Naive thymus-derived CD4-positive, alpha-beta T cell (primary cell): Measurements from ENCODE around the gene BANK1. TPM values are rescaled to one million over a fixed set of nuclear protein-coding genes. Genes with fewer than 3 reads are reported as not detected.

Source experiments
- ATAC-seq: fragments of 150-1000 bp; cut with Tn5 transposase; 2 replicates; pipeline ENCODE4 v1.10.0; 2021; ENCODE audit warnings: mild to moderate bottlenecking, moderate library complexity
- CTCF ChIA-PET: fragments of 350-600 bp; sonication (Branson Sonifier 250); formaldehyde crosslinking; loops from one replicate; lab custom pipeline; 2021; ENCODE audit warnings: antibody characterized with exemption; lab: Charles Lee
- POLR2A ChIA-PET: fragments of 350-600 bp; sonication (Branson Sonifier 250); formaldehyde crosslinking; loops from one replicate; lab custom pipeline; 2021; ENCODE audit warnings: antibody characterized with exemption, inconsistent platforms; lab: Charles Lee
- DNase-seq, 9 donors: peaks; one replicate each; pipeline versions ENCODE4 v3.0.0 to v3.0.0-alpha.2; 2020 to 2022; ENCODE audit warnings: mixed read lengths in 1 of 9
- H3K27ac ChIP-seq: one replicate; pipeline ENCODE4 v1.7.0; 2013; ENCODE audit warnings: mild to moderate bottlenecking, low read depth, low read length, moderate library complexity
- H3K27me3 ChIP-seq, 2 donors: one replicate each; pipeline ENCODE4 v1.7.0; 2013; ENCODE audit warnings: low read length in 2 of 2, mild to moderate bottlenecking in 2 of 2, moderate library complexity in 2 of 2; ENCODE audit not compliant: control insufficient read depth in 2 of 2, insufficient read depth in 2 of 2
- H3K36me3 ChIP-seq, 3 experiments: 1 replicate in 2 of 3; 2 replicates in 1 of 3; pipeline ENCODE4 v1.7.0; 2013; ENCODE audit warnings: low read length in 3 of 3, mild to moderate bottlenecking in 3 of 3, moderate library complexity in 1 of 3; ENCODE audit not compliant: insufficient read depth in 3 of 3, control insufficient read depth in 2 of 3
- H3K4me1 ChIP-seq, 2 donors: one replicate each; pipeline ENCODE4 v1.7.0; 2013; ENCODE audit warnings: low read length in 2 of 2, mild to moderate bottlenecking in 2 of 2, moderate library complexity in 1 of 2; ENCODE audit not compliant: control insufficient read depth in 2 of 2, insufficient read depth in 2 of 2
- H3K4me3 ChIP-seq: 2 replicates; pipeline ENCODE4 v1.7.0; 2013; ENCODE audit warnings: mild to moderate bottlenecking, low read length
- H3K9me3 ChIP-seq, 3 experiments: 1 replicate in 2 of 3; 2 replicates in 1 of 3; pipeline ENCODE4 v1.7.0; 2013; ENCODE audit warnings: low read length in 3 of 3; ENCODE audit not compliant: control insufficient read depth in 2 of 3
- H3K27ac Mint-ChIP-seq, 9 donors: one replicate each; pipeline ENCODE4 v1.8.0; 2020 to 2022; ENCODE audit warnings: mixed read lengths in 9 of 9, mild to moderate bottlenecking in 8 of 9, moderate library complexity in 5 of 9, inconsistent platforms in 2 of 9
- H3K27me3 Mint-ChIP-seq, 5 donors: one replicate each; pipeline ENCODE4 v1.8.0; 2021 to 2022; ENCODE audit warnings: mixed read lengths in 5 of 5, mild to moderate bottlenecking in 1 of 5
- H3K36me3 Mint-ChIP-seq, 5 donors: one replicate each; pipeline ENCODE4 v1.8.0; 2020 to 2022; ENCODE audit warnings: mixed read lengths in 5 of 5, mild to moderate bottlenecking in 3 of 5, inconsistent platforms in 1 of 5
- H3K4me1 Mint-ChIP-seq, 7 donors: one replicate each; pipeline ENCODE4 v1.8.0; 2020 to 2022; ENCODE audit warnings: mixed read lengths in 7 of 7, mild to moderate bottlenecking in 3 of 7, inconsistent platforms in 1 of 7
- H3K4me3 Mint-ChIP-seq, 10 donors: one replicate each; pipeline ENCODE4 v1.8.0; 2020 to 2022; ENCODE audit warnings: mild to moderate bottlenecking in 10 of 10, mixed read lengths in 10 of 10, moderate library complexity in 6 of 10, inconsistent platforms in 2 of 10
- H3K9me3 Mint-ChIP-seq, 11 donors: one replicate each; pipeline ENCODE4 v1.8.0; 2020 to 2022; ENCODE audit warnings: mixed read lengths in 11 of 11, mild to moderate bottlenecking in 4 of 11, inconsistent platforms in 1 of 11, moderate library complexity in 1 of 11
- intact Hi-C, 2 donors: fragments of 100-400 bp; cut with micrococcal nuclease; formaldehyde crosslinking; loops; one replicate each; pipeline ENCODE4 v1.15.1; 2023
- polyA plus RNA-seq, 2 donors: library from polyadenylated mRNA; unstranded; fragments of 300-500 nt; fragmentation: Illumina TruSeq; gene quantifications; one replicate each; pipeline ENCODE4 v1.2.3, GENCODE V29; 2021
- total RNA-seq, 6 experiments: library from RNA in 5 of 6; stranded (reverse) in 5 of 6; gene quantifications; 1 replicate in 5 of 6; 2 replicates in 1 of 6; pipeline ENCODE4 v1.2.3 and lab custom pipeline; 2021 to 2026

The BANK1 gene
- total and polyA plus RNA-seq, 7 experiments from 2014 or later: 0.22 to 8.3 (median 0.54) TPM

DNA sequence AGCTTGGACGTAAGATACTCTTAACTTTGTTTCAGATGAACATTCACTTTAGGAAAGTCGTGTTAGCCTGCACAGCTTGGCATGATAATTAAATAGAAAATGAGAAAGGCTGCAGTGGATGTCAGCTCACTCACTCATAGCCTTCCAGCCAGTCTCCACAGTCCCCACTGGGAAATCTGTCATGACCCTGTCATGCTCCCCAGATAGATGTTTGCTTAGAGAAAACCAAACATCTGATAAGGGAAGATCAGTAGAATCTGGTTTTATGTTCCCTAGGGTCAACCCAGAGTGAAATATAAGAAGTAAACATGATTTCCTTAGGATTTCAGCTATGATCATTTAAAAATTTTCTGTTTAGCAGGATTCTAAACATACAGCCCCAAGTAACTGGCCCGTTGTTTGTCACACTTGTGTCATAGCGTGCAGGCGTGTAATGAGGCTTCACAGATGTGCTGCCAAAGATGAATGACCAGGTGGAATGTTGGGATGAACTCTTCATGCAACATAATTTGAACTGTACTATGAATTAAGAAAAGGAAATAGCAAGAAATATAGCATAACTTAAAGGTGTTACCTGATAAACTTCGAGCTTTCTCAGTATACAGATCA is 180.1 kb downstream of the BANK1 start:
- H3K4me3 ChIP-seq: no peak overlapping the region
- Mint-ChIP-seq H3K27ac (no peak overlapping the region), H3K27me3 (peaks cover 0 to 24% (median 4%) of the 10 kb centered on the region in 5 donors), H3K4me3 (no peak overlapping the region), H3K4me1 (no peaks in the 10 kb centered on the region), H3K9me3 (no peaks in the 10 kb centered on the region), H3K36me3 (no peaks in the 10 kb centered on the region)
- no peaks in the 10 kb centered on the region for H3K9me3 ChIP-seq
- no peaks in the 10 kb centered on the region for H3K36me3 ChIP-seq
- no peaks in the 10 kb centered on the region for H3K4me1 ChIP-seq
- ATAC-seq (no peak), DNase-seq (no peak)
- no peak overlapping the region for H3K27ac ChIP-seq
- POLR2A ChIA-PET: no interaction called here
- intact Hi-C loops: no loop called here
- H3K27me3 ChIP-seq: no peaks in the 10 kb centered on the region
- CTCF ChIA-PET: no interaction called here

GRCh38 chr4:101972791-101973190 is 182.3 kb downstream of the BANK1 start:
- CTCF ChIA-PET: no interaction called here
- intact Hi-C loops: no loop called here
- DNase-seq (no peak), ATAC-seq (no peak)
- Histone ChIP-seq H3K4me1 (no peaks in the 10 kb centered on the region), H3K36me3 (no peaks in the 10 kb centered on the region), H3K4me3 (no peak overlapping the region), H3K27me3 (no peaks in the 10 kb centered on the region), H3K27ac (no peak overlapping the region), H3K9me3 (no peaks in the 10 kb centered on the region)
- Mint-ChIP-seq H3K27ac (no peak overlapping the region), H3K36me3 (no peaks in the 10 kb centered on the region), H3K27me3 (peaks cover 0 to 24% (median 7%) of the 10 kb centered on the region in 5 donors), H3K4me3 (no peak overlapping the region), H3K9me3 (no peaks in the 10 kb centered on the region), H3K4me1 (no peaks in the 10 kb centered on the region)
- POLR2A ChIA-PET: no interaction called here

- Mint-ChIP-seq H3K4me3 (no peak overlapping the region), H3K9me3 (no peaks in the 10 kb centered on the region), H3K36me3 (no peaks in the 10 kb centered on the region), H3K27ac (no peak overlapping the region), H3K27me3 (peaks cover 0 to 23% (median 7%) of the 10 kb centered on the region in 5 donors), H3K4me1 (no peaks in the 10 kb centered on the region)
- Histone ChIP-seq H3K4me1 (no peaks in the 10 kb centered on the region), H3K27ac (no peak overlapping the region), H3K27me3 (no peaks in the 10 kb centered on the region), H3K4me3 (no peak overlapping the region), H3K36me3 (no peaks in the 10 kb centered on the region), H3K9me3 (no peaks in the 10 kb centered on the region)
- ChIA-PET POLR2A (no interaction called here), CTCF (no interaction called here)
- intact Hi-C loops: no loop called here
- DNase-seq (no peak), ATAC-seq (no peak)
These were observed 182.8 kb downstream of the BANK1 start for GRCh38 chr4:101973361-101973760.

GRCh38 chr4:101977076-101977475 is 186.5 kb downstream of the BANK1 start:
- Mint-ChIP-seq H3K36me3 (no peaks in the 10 kb centered on the region), H3K4me3 (no peak overlapping the region), H3K9me3 (no peaks in the 10 kb centered on the region), H3K4me1 (no peaks in the 10 kb centered on the region), H3K27ac (no peak overlapping the region), H3K27me3 (peaks cover 0 to 15% (median 11%) of the 10 kb centered on the region in 5 donors)
- H3K27ac ChIP-seq: no peak overlapping the region
- intact Hi-C loops: no loop called here
- POLR2A ChIA-PET: no interaction called here
- H3K27me3 ChIP-seq: no peaks in the 10 kb centered on the region
- H3K9me3 ChIP-seq: no peaks in the 10 kb centered on the region
- no peak for ATAC-seq
- H3K4me1 ChIP-seq: no peaks in the 10 kb centered on the region
- no peaks in the 10 kb centered on the region for H3K36me3 ChIP-seq
- no peak for DNase-seq
- CTCF ChIA-PET: no interaction called here
- H3K4me3 ChIP-seq: no peak overlapping the region

DNA sequence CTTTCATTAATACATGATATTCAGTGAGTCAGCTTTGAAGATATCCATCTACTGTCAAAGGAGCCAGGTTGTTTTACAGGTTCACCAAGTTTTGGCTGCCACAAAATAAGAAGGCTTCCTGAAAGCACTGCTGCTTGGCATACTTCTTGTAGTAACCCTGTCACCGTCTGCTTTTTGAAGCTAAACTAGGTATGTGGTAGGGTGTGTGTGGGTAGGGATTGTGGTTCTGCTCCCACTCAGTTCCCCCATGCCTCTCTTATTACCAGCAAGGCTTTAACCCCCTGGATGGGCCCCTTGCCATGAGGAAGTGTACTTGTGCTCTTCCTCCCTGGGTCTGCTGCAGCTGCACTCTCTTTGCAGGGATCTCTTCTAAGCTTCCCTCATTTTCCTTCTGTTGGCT is 191.2 kb downstream of the BANK1 start:
- POLR2A ChIA-PET: no interaction called here
- Mint-ChIP-seq H3K9me3 (peaks cover 0 to 5% (median 0%) of the 10 kb centered on the region in 11 donors), H3K4me3 (no peak overlapping the region), H3K4me1 (no peaks in the 10 kb centered on the region), H3K36me3 (peaks cover 0 to 5% (median 0%) of the 10 kb centered on the region in 5 donors), H3K27ac (peak overlapping the region in 1 of 9 donors; percentile 71), H3K27me3 (peaks cover 0 to 24% (median 12%) of the 10 kb centered on the region in 5 donors)
- Histone ChIP-seq H3K9me3 (no peaks in the 10 kb centered on the region), H3K4me3 (no peak overlapping the region), H3K36me3 (no peaks in the 10 kb centered on the region), H3K4me1 (no peaks in the 10 kb centered on the region), H3K27ac (no peak overlapping the region), H3K27me3 (no peaks in the 10 kb centered on the region)
- ATAC-seq: no peak
- CTCF ChIA-PET: no interaction called here
- no peak for DNase-seq
- intact Hi-C loops: no loop called here

- DNase-seq (no peak), ATAC-seq (no peak)
- no peaks in the 10 kb centered on the region for H3K27me3 ChIP-seq
- H3K4me3 ChIP-seq: no peak overlapping the region
- H3K36me3 ChIP-seq: no peaks in the 10 kb centered on the region
- peaks cover 0 to 5% (median 0%) of the 10 kb centered on the region in 11 donors for H3K9me3 Mint-ChIP-seq
- no peaks in the 10 kb centered on the region for H3K4me1 Mint-ChIP-seq
- no peaks in the 10 kb centered on the region for H3K9me3 ChIP-seq
- no peak overlapping the region for H3K4me3 Mint-ChIP-seq
- ChIA-PET CTCF (no interaction called here), POLR2A (no interaction called here)
- H3K4me1 ChIP-seq: no peaks in the 10 kb centered on the region
- intact Hi-C loops: no loop called here
- peaks cover 0 to 17% (median 9%) of the 10 kb centered on the region in 5 donors for H3K27me3 Mint-ChIP-seq
- no peak overlapping the region for H3K27ac ChIP-seq
- H3K27ac Mint-ChIP-seq: no peak overlapping the region
- peaks cover 0 to 5% (median 0%) of the 10 kb centered on the region in 5 donors for H3K36me3 Mint-ChIP-seq
These were observed 193.3 kb downstream of the BANK1 start for GRCh38 chr4:101983835-101984234.

- Mint-ChIP-seq H3K9me3 (peaks cover 0 to 5% (median 0%) of the 10 kb centered on the region in 11 donors), H3K27me3 (peaks cover 0 to 13% (median 9%) of the 10 kb centered on the region in 5 donors), H3K27ac (no peak overlapping the region), H3K4me3 (no peak overlapping the region), H3K36me3 (peaks cover 0 to 5% (median 0%) of the 10 kb centered on the region in 5 donors), H3K4me1 (no peaks in the 10 kb centered on the region)
- Histone ChIP-seq H3K27me3 (no peaks in the 10 kb centered on the region), H3K27ac (no peak overlapping the region), H3K9me3 (no peaks in the 10 kb centered on the region), H3K4me3 (no peak overlapping the region), H3K4me1 (no peaks in the 10 kb centered on the region), H3K36me3 (no peaks in the 10 kb centered on the region)
- intact Hi-C loops: no loop called here
- ATAC-seq (no peak), DNase-seq (no peak)
- POLR2A ChIA-PET: no interaction called here
- CTCF ChIA-PET: no interaction called here
These were observed 197.2 kb downstream of the BANK1 start for GRCh38 chr4:101987623-101988243.
